Measurements from ENCODE around the gene MTREX.
"Not testable (repeated sequence)": the region's sequence is repeated elsewhere in the genome, so short reads cannot be mapped to it uniquely, and the experiment has no call there.

Gene MTREX

DNA sequence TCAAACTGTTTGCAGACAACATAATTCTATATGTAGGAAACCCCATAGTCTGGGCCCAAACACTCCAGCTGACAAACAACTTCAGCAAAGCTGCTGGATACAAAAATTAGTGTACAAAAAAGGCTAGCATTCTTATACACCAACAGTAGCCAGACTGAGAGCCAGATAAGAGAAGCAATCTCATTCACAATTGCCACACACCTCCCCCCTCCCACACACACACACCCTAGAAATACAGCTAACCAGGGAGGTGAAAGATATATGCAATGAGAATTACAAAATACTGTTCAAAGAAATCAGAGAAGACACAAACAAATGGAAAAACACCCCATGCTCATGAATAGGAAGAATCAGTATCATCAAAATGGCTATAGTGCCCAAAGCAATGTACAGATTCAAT lies 9.0 kb downstream of the MTREX start:
- Histone ChIP-seq H3K36me3 (replicated peaks) (no peaks in the 10 kb centered on the region), H3K27ac (no peak overlapping the region), H3K4me3 (ENCODE audit: low read depth, low read length) (no peak overlapping the region), H3K27me3 (replicated peaks) (no peaks in the 10 kb centered on the region)
- in situ Hi-C loops (cut with HindIII; ENCODE audit: low pct_ligation_motif_present, low sequenced_read_pairs) = no loop called here
- TF ChIP-seq, protein P1, sequence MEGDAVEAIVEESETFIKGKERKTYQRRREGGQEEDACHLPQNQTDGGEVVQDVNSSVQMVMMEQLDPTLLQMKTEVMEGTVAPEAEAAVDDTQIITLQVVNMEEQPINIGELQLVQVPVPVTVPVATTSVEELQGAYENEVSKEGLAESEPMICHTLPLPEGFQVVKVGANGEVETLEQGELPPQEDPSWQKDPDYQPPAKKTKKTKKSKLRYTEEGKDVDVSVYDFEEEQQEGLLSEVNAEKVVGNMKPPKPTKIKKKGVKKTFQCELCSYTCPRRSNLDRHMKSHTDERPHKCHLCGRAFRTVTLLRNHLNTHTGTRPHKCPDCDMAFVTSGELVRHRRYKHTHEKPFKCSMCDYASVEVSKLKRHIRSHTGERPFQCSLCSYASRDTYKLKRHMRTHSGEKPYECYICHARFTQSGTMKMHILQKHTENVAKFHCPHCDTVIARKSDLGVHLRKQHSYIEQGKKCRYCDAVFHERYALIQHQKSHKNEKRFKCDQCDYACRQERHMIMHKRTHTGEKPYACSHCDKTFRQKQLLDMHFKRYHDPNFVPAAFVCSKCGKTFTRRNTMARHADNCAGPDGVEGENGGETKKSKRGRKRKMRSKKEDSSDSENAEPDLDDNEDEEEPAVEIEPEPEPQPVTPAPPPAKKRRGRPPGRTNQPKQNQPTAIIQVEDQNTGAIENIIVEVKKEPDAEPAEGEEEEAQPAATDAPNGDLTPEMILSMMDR (IDR thresholded peaks at IDR 0.05; ENCODE audit: low read depth, low read length, missing control alignments) = no peak
- DNase-seq = no peak

DNA sequence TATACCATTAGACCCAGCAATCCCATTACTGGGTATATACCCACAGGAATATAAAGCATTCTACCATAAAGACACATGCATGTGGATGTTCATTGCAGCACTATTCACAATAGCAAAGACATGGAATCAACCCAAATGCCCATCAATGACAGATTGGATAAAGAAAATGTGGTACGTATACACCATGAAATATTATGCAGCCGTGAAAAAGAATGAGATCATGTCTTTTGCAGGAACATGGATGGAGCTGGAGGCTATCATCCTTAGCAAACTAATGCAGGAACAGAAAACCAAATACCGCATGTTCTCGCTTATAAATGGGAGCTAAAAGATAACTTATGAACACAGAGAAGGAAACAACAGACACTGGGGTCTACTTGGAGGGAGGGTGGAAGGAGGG lies 10.4 kb downstream of the MTREX start:
- H3K27ac ChIP-seq; H3K4me3 ChIP-seq (ENCODE audit: low read depth, low read length); H3K27me3 ChIP-seq (replicated peaks); DNase-seq; H3K36me3 ChIP-seq (replicated peaks); in situ Hi-C loops (cut with HindIII; ENCODE audit: low pct_ligation_motif_present, low sequenced_read_pairs): not testable (repeated sequence)

DNA sequence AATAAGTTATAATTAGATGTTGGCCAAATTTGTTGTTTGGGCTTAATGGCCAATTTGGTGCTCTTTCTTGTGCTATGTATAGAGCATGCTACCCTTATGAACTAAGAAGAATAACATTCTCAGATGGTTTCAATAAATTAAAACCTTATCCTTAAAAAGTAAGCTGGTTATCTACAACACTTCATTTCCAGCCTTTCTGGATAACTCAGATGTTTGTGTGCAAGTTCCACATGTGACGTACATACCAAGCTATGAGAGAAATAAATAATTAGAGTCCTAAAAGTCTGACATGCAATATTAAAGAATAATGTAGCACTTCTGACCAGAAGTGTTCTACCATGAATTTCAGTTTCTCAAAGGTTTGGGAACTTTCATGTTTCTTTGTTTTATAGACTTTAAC lies 11.7 kb downstream of the MTREX start:
- Histone ChIP-seq H3K36me3 (replicated peaks) (no peaks in the 10 kb centered on the region), H3K27ac (no peak overlapping the region), H3K27me3 (replicated peaks) (no peaks in the 10 kb centered on the region), H3K4me3 (ENCODE audit: low read depth, low read length) (no peak overlapping the region)
- DNase-seq = no peak
- in situ Hi-C loops (cut with HindIII; ENCODE audit: low pct_ligation_motif_present, low sequenced_read_pairs) = no loop called here
- TF ChIP-seq, protein P1 (IDR thresholded peaks at IDR 0.05; ENCODE audit: low read depth, low read length, missing control alignments) = no peak

DNA sequence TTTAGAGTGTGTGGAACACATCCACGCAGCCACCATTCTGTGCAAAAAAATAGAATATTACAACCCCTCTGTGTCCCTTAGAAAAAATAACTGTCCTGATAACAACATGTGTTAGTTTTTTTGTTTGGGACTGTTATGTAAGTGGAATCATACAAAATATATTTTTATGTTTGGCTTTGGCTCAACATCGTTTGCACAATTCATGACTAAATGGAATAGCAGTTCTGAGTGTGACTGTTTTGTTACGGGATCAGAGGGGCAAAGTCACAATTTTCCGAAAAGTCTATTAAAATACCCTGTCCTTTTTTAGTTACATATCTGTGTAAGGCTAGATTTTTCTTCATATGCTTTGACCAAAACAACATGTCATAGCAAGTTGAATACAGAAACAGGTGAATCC lies 12.8 kb downstream of the MTREX start:
- in situ Hi-C loops (cut with HindIII; ENCODE audit: low pct_ligation_motif_present, low sequenced_read_pairs) = no loop called here
- Histone ChIP-seq H3K27me3 (replicated peaks) (no peaks in the 10 kb centered on the region), H3K4me3 (ENCODE audit: low read depth, low read length) (no peak overlapping the region), H3K27ac (no peak overlapping the region), H3K36me3 (replicated peaks) (peaks cover 1% of the 10 kb centered on the region)
- TF ChIP-seq, protein P1 (IDR thresholded peaks at IDR 0.05; ENCODE audit: low read depth, low read length, missing control alignments) = no peak
- no peak for DNase-seq

DNA sequence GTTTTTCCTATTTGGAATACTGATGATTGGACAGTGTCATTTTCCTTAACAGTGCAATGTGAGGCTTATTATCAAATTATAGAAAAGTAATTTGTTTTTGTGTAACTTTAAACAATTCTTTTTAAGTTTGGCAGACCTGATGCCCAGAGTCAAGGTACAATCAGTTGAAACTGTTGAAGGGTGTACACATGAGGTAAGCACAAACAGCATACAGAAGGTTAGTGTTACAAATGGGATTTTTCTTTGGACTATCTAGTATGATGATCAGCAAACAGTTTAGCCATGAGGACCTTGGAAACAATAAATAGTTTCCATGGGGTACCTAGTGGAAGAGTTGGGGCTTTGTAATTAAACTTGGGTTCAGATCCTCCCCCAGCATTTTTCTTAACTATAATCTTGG lies 16.2 kb downstream of the MTREX start:
- Histone ChIP-seq H3K36me3 (replicated peaks) (peaks cover 11% of the 10 kb centered on the region), H3K27ac (no peak overlapping the region), H3K4me3 (ENCODE audit: low read depth, low read length) (no peak overlapping the region), H3K27me3 (replicated peaks) (no peaks in the 10 kb centered on the region)
- TF ChIP-seq, protein P1 (IDR thresholded peaks at IDR 0.05; ENCODE audit: low read depth, low read length, missing control alignments) = no peak
- in situ Hi-C loops (cut with HindIII; ENCODE audit: low pct_ligation_motif_present, low sequenced_read_pairs) = no loop called here
- no peak for DNase-seq

DNA sequence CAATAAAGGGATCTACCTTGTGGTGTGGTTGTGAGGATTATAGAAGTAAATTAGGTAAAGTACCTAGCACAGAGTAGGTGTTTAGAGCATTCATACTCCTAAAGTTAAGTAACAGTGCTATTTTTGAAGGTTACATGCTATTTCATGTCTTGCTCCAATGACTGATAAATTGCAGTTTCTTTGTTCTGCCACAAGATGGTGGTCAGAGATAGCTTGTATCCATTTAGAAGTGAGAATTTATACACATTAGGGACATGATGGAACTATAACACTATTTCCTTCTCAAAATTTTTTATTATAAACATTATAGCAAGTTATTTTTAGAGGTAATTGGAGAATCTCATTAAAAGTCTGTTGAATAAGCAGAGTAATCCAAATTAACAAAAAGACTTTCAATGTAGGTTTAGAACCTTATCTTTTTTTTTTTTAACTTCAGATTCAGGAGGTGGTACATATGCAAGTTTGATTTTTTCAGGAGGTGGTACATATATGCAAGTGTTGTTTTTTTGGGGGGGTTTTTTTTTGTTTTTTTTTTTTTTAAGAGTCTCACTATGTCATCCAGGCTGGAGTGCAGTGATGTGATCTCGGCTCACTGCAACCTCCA lies 17.1 kb downstream of the MTREX start:
- Histone ChIP-seq H3K36me3 (replicated peaks) (peaks cover 11% of the 10 kb centered on the region), H3K27me3 (replicated peaks) (no peaks in the 10 kb centered on the region), H3K4me3 (ENCODE audit: low read depth, low read length) (no peak overlapping the region), H3K27ac (no peak overlapping the region)
- in situ Hi-C loops (cut with HindIII; ENCODE audit: low pct_ligation_motif_present, low sequenced_read_pairs) = no loop called here
- DNase-seq = peak; percentile 29
- TF ChIP-seq, protein P1 (IDR thresholded peaks at IDR 0.05; ENCODE audit: low read depth, low read length, missing control alignments) = peak; percentile 56
